Adrenal gland (tissue), 12 donors: ENCODE data around the gene CAMSAP1. TPM values are rescaled to one million over a fixed set of nuclear protein-coding genes. Genes with fewer than 3 reads are reported as not detected.

ENCODE experiments used
- DNase-seq, 7 donors: peaks; one replicate each; pipeline ENCODE4 v3.0.0-alpha.2; 2019 to 2020
- H3K27ac ChIP-seq, 5 donors: fragments of 200-600 bp; sonication (generic) in 4 of 5; 1 replicate in 3 of 5; 2 replicates in 2 of 5; pipeline versions ENCODE4 v1.5.1 to v1.8.0; 2016 to 2020; ENCODE audit warnings: mild to moderate bottlenecking in 1 of 5
- H3K27me3 ChIP-seq: fragments of 200-600 bp; 2 replicates; pipeline ENCODE4 v1.8.0; 2021
- H3K36me3 ChIP-seq, 2 donors: fragments of 200-600 bp; replicated peaks in 1 of 2; 1 replicate in 1 of 2; 2 replicates in 1 of 2; pipeline versions ENCODE4 v1.5.1 to v1.8.0; 2018 to 2022
- H3K4me1 ChIP-seq, 2 donors: fragments of 200-600 bp; replicated peaks in 1 of 2; 1 replicate in 1 of 2; 2 replicates in 1 of 2; pipeline versions ENCODE4 v1.5.1 to v1.8.0; 2018 to 2021
- H3K4me3 ChIP-seq, 4 donors: fragments of 200-600 bp; sonication (generic) in 3 of 4; one replicate each; pipeline ENCODE4 v1.5.1; 2016 to 2018
- H3K9me3 ChIP-seq, 3 donors: fragments of 200-600 bp; sonication (generic) in 1 of 3; replicated peaks in 1 of 3; 1 replicate in 2 of 3; 2 replicates in 1 of 3; pipeline versions ENCODE4 v1.5.1 to v1.8.0; 2016 to 2021
- POLR2A ChIP-seq, 2 donors: fragments of 450-650 bp; IDR thresholded peaks; one replicate each; pipeline ENCODE4 v1.6.1; 2017; ENCODE audit warnings: antibody characterized with exemption in 2 of 2, mild to moderate bottlenecking in 2 of 2, moderate library complexity in 1 of 2
- whole genome bisulfite sequencing, 4 donors: extraction: QIAGEN DNeasy Blood & Tissue Kit in 2 of 4; methylation state at CpG; one replicate each; pipeline versions ENCODE4 v1.1.5 to v1.1.7; 2013 to 2017; 5-methylcytosine and 5-hydroxymethylcytosine counted together
- intact Hi-C, 2 donors: fragments of 100-400 bp; cut with DNase I; formaldehyde crosslinking; loops; one replicate each; pipeline versions ENCODE4 v1.14.1 to v1.15.0; 2022 to 2023
- polyA plus RNA-seq, 3 donors: library from polyadenylated mRNA; stranded (reverse); fragments of 200-250 nt in 2 of 3; fragments of 350-450 nt in 1 of 3; fragmentation: Illumina TruSeq in 1 of 3; extraction: RNeasy Lipid Tissue Mini Kit (QIAGEN cat#74804) in 1 of 3; gene quantifications; one replicate each; pipeline ENCODE4 v1.2.3, GENCODE V29; 2013 to 2014
- total RNA-seq, 9 donors: library from RNA; depleted of rRNA in 4 of 9; stranded (reverse); fragments of >200 nt in 4 of 9; fragments of 120-200 nt in 1 of 9; fragmentation: NEBNext Ultra II Directional in 1 of 9; extraction: Animal tissue kit (Norgen Biotek cat#: 25700) in 1 of 9; gene quantifications; one replicate each; pipeline versions ENCODE4 v1.1.0 to v1.2.4, GENCODE V29; 2013 to 2023
- TF ChIP-seq, protein P1 (sequence below), 6 experiments: fragments of 450-650 bp in 4 of 6; fragments of 200-600 bp in 2 of 6; sonication (generic) in 1 of 6; IDR thresholded peaks; 1 replicate in 5 of 6; 2 replicates in 1 of 6; pipeline versions ENCODE4 v1.5.1 to v1.8.0; 2016 to 2021; ENCODE audit warnings: antibody characterized with exemption in 6 of 6, mild to moderate bottlenecking in 2 of 6, moderate library complexity in 1 of 6
- donor health status: healthy with polysubstance abuse.
- donor health status: Bipolar disorder and iron deficiency.
- donor health status: DM: yes; HTN: yes; CAD: no.
- donor health status: DM: no; HTN: no; CAD: no.
- donor health status: DM: no; HTN: no; CAD: no.
- donor health status: DM: yes; HTN: yes; CAD: no.

Gene CAMSAP1
- total and polyA plus RNA-seq, 12 donors: 4.6 to 108 (median 27.0) TPM

DNA sequence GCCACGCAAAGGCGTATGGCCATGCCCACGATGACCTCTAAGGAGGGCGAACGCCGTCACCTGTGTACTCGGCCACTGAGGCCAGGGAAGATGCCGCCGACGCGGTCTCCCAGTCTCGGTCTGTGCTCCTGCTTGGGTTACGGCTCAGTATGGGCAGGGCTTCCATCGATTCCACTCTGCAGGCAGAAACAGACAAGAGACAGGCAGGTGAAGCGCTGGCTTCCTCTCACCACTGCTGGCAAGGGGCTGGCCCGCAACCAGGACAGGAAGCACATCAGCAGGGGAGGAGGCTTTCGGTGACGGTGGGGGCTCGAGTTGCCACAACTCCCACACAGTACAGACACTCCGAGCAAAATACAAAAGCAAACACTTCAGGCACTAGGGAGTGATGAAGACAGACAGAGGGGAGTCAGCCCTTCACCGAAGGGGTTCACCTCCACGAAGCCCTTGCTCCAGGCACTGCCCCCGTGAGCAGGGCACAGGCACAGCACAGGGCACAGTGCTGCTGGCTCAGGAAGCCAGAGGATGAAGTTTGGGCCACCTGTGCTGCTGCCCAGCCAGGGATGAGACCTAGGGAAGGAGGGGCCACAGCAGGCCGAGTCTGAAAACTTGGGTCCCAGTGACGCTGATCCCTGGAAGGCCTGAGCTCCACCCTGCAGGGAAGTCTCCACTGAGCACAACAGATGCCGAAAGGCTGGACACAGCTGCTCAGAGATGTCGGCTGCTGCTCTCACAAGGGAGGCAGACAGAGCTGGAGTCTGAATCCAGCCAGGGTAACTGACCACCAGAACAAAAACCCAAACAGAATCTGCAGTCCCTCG is 91.3 kb downstream of the CAMSAP1 start:
- H3K4me1 ChIP-seq: no peaks in the 10 kb centered on the region
- intact Hi-C loops: no loop called here
- peaks cover 0 to 85% of the 10 kb centered on the region in 2 donors for H3K36me3 ChIP-seq
- TF ChIP-seq, protein P1, sequence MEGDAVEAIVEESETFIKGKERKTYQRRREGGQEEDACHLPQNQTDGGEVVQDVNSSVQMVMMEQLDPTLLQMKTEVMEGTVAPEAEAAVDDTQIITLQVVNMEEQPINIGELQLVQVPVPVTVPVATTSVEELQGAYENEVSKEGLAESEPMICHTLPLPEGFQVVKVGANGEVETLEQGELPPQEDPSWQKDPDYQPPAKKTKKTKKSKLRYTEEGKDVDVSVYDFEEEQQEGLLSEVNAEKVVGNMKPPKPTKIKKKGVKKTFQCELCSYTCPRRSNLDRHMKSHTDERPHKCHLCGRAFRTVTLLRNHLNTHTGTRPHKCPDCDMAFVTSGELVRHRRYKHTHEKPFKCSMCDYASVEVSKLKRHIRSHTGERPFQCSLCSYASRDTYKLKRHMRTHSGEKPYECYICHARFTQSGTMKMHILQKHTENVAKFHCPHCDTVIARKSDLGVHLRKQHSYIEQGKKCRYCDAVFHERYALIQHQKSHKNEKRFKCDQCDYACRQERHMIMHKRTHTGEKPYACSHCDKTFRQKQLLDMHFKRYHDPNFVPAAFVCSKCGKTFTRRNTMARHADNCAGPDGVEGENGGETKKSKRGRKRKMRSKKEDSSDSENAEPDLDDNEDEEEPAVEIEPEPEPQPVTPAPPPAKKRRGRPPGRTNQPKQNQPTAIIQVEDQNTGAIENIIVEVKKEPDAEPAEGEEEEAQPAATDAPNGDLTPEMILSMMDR (IDR thresholded peaks at IDR 0.05): no peak
- no peak for TF ChIP-seq POLR2A (IDR thresholded peaks at IDR 0.05)
- no peaks in the 10 kb centered on the region for H3K27me3 ChIP-seq
- no peak overlapping the region for H3K27ac ChIP-seq
- no peak for DNase-seq
- 89 to 94% (median 91%) methylated on average over 25 to 28 of the region's 28 CpGs for WGBS, 4 donors
- H3K9me3 ChIP-seq: no peaks in the 10 kb centered on the region
- H3K4me3 ChIP-seq: no peak overlapping the region

DNA sequence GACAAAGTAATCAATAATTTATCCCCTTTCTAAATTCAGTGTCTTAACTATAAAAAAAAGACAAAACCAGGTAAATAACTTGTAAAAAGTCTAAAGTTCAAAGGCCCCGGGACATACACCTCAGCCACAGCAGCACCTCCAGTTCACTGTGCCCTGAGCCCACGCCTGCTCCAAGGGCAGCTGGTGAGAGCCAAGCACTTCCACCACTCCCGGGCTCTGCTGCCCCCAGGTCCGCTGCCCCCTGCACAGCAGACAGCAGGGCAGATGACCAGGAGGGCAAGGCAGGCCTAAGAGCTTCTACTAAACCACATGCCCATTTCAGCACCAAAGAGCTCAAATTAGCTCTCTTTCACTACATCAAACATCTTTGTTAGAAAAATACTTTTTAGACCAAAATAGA is 91.9 kb downstream of the CAMSAP1 start:
- Histone ChIP-seq H3K9me3 (no peaks in the 10 kb centered on the region), H3K27ac (no peak overlapping the region), H3K4me3 (no peak overlapping the region), H3K4me1 (no peaks in the 10 kb centered on the region), H3K36me3 (peaks cover 0 to 83% of the 10 kb centered on the region in 2 donors), H3K27me3 (no peaks in the 10 kb centered on the region)
- DNase-seq: no peak
- TF ChIP-seq, protein P1 (IDR thresholded peaks at IDR 0.05): no peak
- TF ChIP-seq POLR2A (IDR thresholded peaks at IDR 0.05): no peak
- intact Hi-C loops: no loop called here
- 94 to 97% (median 96%) methylated on average over 4 of the region's 4 CpGs for WGBS, 4 donors

DNA sequence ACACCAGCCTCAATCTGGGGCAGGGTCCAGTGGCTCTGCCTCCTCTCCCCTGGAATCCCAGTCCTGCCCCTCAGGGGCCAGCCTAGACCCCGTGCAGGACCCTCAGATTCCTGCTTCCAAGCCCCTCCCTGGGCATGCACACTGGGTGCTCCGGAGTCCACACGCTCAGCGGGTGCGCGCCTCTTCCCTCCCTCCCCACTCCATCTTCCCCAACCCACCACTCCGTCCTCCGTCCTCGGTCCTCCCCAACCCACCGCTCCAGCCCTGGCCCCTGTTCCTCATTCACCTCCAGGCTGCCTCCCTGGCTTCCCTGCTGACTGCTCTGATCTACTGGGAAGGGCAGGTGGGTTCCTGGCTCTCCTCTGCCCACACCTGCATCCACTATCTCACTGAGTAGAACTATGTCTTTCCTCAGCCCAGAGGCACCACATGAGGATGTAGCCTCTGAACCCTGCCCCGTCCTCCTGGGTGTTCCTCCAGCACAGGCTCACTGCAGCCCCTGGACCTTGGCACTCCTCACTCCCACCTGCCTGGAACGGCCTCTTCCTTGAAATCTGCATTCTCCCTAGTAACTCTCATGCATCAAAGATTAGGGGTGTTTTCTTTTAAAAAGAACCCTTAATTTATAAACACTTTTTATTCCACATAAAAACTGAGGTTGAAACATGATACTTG is 92.8 kb downstream of the CAMSAP1 start:
- 91 to 95% (median 93%) methylated on average over 12 of the region's 12 CpGs for WGBS, 4 donors
- no peak for DNase-seq

More for the DNA sequence above, 92.8 kb downstream of the CAMSAP1 start:
- no peaks in the 10 kb centered on the region for H3K9me3 ChIP-seq
- H3K4me3 ChIP-seq: no peak overlapping the region
- intact Hi-C loops: no loop called here
- no peak for TF ChIP-seq POLR2A (IDR thresholded peaks at IDR 0.05)
- TF ChIP-seq, protein P1 (IDR thresholded peaks at IDR 0.05): no peak
- no peaks in the 10 kb centered on the region for H3K4me1 ChIP-seq
- H3K36me3 ChIP-seq: peaks cover 0 to 84% of the 10 kb centered on the region in 2 donors
- no peak overlapping the region for H3K27ac ChIP-seq
- no peaks in the 10 kb centered on the region for H3K27me3 ChIP-seq
